DND-41 (cell line): ENCODE results near the gene TDRD12.

ENCODE experiments used
- ATAC-seq: fragments of 200-7000 bp; cut with Tn5 transposase; 3 replicates; pipeline ENCODE4 v1.9.1; 2021; ENCODE audit warnings: low read depth; ENCODE audit not compliant: insufficient read depth
- DNase-seq: peaks from one replicate; pipeline ENCODE4 v3.0.0-alpha.2; 2020
- H2AFZ ChIP-seq: 2 replicates; pipeline ENCODE4 v1.6.0; 2012; ENCODE audit warnings: low read depth, low read length
- H3K27ac ChIP-seq: 2 replicates; pipeline ENCODE4 v1.5.1; 2012; ENCODE audit warnings: low read length, inconsistent platforms
- H3K27me3 ChIP-seq: fragments of 200-600 bp; sonication (generic); 2 replicates; pipeline ENCODE4 v1.6.0; 2012; ENCODE audit warnings: low read length, mild to moderate bottlenecking, inconsistent platforms; ENCODE audit not compliant: insufficient read depth, poor library complexity
- H3K36me3 ChIP-seq: 2 replicates; pipeline ENCODE4 v1.5.1; 2012; ENCODE audit warnings: low read length, inconsistent platforms; ENCODE audit not compliant: insufficient read depth
- H3K4me1 ChIP-seq: 2 replicates; pipeline ENCODE4 v1.5.1; 2012; ENCODE audit warnings: mild to moderate bottlenecking, low read length; ENCODE audit not compliant: insufficient read depth
- H3K4me2 ChIP-seq: 2 replicates; pipeline ENCODE4 v1.6.0; 2012; ENCODE audit warnings: mild to moderate bottlenecking, moderate library complexity, low read length, inconsistent platforms; ENCODE audit not compliant: insufficient read depth
- H3K4me3 ChIP-seq, 2 experiments: fragments of 200-600 bp in 1 of 2; shearing (Covaris generic) in 1 of 2; 2 replicates each; pipeline ENCODE4 v1.5.1; 2012 to 2016; ENCODE audit warnings: inconsistent platforms in 2 of 2, low read length in 2 of 2, mild to moderate bottlenecking in 2 of 2, low read depth in 1 of 2, moderate library complexity in 1 of 2
- H3K79me2 ChIP-seq: 2 replicates; pipeline ENCODE4 v1.6.0; 2012; ENCODE audit warnings: low read length, inconsistent platforms; ENCODE audit not compliant: insufficient read depth
- H3K9ac ChIP-seq: 2 replicates; pipeline ENCODE4 v1.6.0; 2012; ENCODE audit warnings: low read depth, mild to moderate bottlenecking, inconsistent platforms, low read length, moderate library complexity
- H3K9me3 ChIP-seq: 2 replicates; pipeline ENCODE4 v1.5.1; 2012; ENCODE audit warnings: low read length, moderate library complexity, mild to moderate bottlenecking, inconsistent platforms; ENCODE audit not compliant: insufficient read depth, severe bottlenecking
- H4K20me1 ChIP-seq: 2 replicates; pipeline ENCODE4 v1.6.0; 2012; ENCODE audit warnings: low read length; ENCODE audit not compliant: insufficient read depth
- CTCF ChIP-seq: IDR thresholded peaks from 2 replicates; pipeline ENCODE4 v1.5.1; 2012; ENCODE audit warnings: borderline replicate concordance, low read length, moderate library complexity, mild to moderate bottlenecking; ENCODE audit not compliant: poor library complexity, severe bottlenecking; ENCODE audit errors: extremely low read depth
- EZH2 ChIP-seq: IDR thresholded peaks from 3 replicates; pipeline ENCODE4 v1.6.1; 2012; ENCODE audit warnings: borderline replicate concordance, low read depth, mild to moderate bottlenecking, moderate library complexity, low read length, inconsistent platforms; ENCODE audit not compliant: severe bottlenecking

The TDRD12 gene

GRCh38 chr19:32862741-32863140 lies 143.2 kb downstream of the TDRD12 start:
- ATAC-seq (no peak), DNase-seq (no peak)
- H3K9me3 ChIP-seq: no peaks in the 10 kb centered on the region
- no peak overlapping the region for H3K4me3 ChIP-seq
- no peak overlapping the region for H3K4me2 ChIP-seq
- no peaks in the 10 kb centered on the region for H3K4me1 ChIP-seq
- no peaks in the 10 kb centered on the region for H3K27me3 ChIP-seq
- H2AFZ ChIP-seq: no peak overlapping the region
- H4K20me1 ChIP-seq: no peaks in the 10 kb centered on the region
- no peaks in the 10 kb centered on the region for H3K79me2 ChIP-seq
- no peak overlapping the region for H3K27ac ChIP-seq
- H3K36me3 ChIP-seq: no peaks in the 10 kb centered on the region
- H3K9ac ChIP-seq: no peak overlapping the region
- TF ChIP-seq EZH2 (no peak), CTCF (no peak)

GRCh38 chr19:32863301-32863700 lies 143.7 kb downstream of the TDRD12 start:
- TF ChIP-seq EZH2 (no peak), CTCF (no peak)
- no peak overlapping the region for H3K9ac ChIP-seq
- H2AFZ ChIP-seq: no peak overlapping the region
- H4K20me1 ChIP-seq: no peaks in the 10 kb centered on the region
- no peak overlapping the region for H3K27ac ChIP-seq
- H3K4me2 ChIP-seq: no peak overlapping the region
- H3K36me3 ChIP-seq: no peaks in the 10 kb centered on the region
- H3K27me3 ChIP-seq: no peaks in the 10 kb centered on the region
- H3K4me1 ChIP-seq: no peaks in the 10 kb centered on the region
- DNase-seq (no peak), ATAC-seq (no peak)
- no peaks in the 10 kb centered on the region for H3K79me2 ChIP-seq
- no peak overlapping the region for H3K4me3 ChIP-seq
- no peaks in the 10 kb centered on the region for H3K9me3 ChIP-seq

GRCh38 chr19:32863841-32864240 lies 144.3 kb downstream of the TDRD12 start:
- Histone ChIP-seq H3K4me3 (no peak overlapping the region), H3K9me3 (no peaks in the 10 kb centered on the region), H3K4me1 (no peaks in the 10 kb centered on the region), H3K4me2 (no peak overlapping the region), H3K36me3 (no peaks in the 10 kb centered on the region), H2AFZ (no peak overlapping the region), H3K27me3 (no peaks in the 10 kb centered on the region), H3K9ac (no peak overlapping the region), H3K79me2 (no peaks in the 10 kb centered on the region), H4K20me1 (no peaks in the 10 kb centered on the region), H3K27ac (no peak overlapping the region)
- ATAC-seq (no peak), DNase-seq (no peak)
- no peak for TF ChIP-seq EZH2
- no peak for TF ChIP-seq CTCF

- H3K4me3 ChIP-seq: no peak overlapping the region
- no peak overlapping the region for H3K4me2 ChIP-seq
- no peak overlapping the region for H3K9ac ChIP-seq
- H3K9me3 ChIP-seq: no peaks in the 10 kb centered on the region
- H4K20me1 ChIP-seq: no peaks in the 10 kb centered on the region
- H3K27ac ChIP-seq: no peak overlapping the region
- H3K4me1 ChIP-seq: no peaks in the 10 kb centered on the region
- no peak overlapping the region for H2AFZ ChIP-seq
- no peaks in the 10 kb centered on the region for H3K27me3 ChIP-seq
- H3K36me3 ChIP-seq: no peaks in the 10 kb centered on the region
- DNase-seq (no peak), ATAC-seq (no peak)
- no peak for TF ChIP-seq EZH2
- TF ChIP-seq CTCF: no peak
- H3K79me2 ChIP-seq: no peaks in the 10 kb centered on the region
Measured at GRCh38 chr19:32864318-32865007, 144.9 kb downstream of the TDRD12 start.
